HG03159 (cell line): ENCODE results near the gene ANXA10.

ENCODE experiments used
- ATAC-seq: cut with Tn5 transposase; IDR thresholded peaks from one replicate; pipeline ENCODE4 v1.9.1; 2021; ENCODE audit warnings: mild to moderate bottlenecking, moderate library complexity; ENCODE audit not compliant: unreplicated experiment

Gene ANXA10

GRCh38 chr4:168218645-168219044, 126.3 kb downstream of the ANXA10 start:
- ATAC-seq, result no peak

GRCh38 chr4:168220893-168221292, 128.6 kb downstream of the ANXA10 start:
- ATAC-seq, result no peak

GRCh38 chr4:168221301-168221700, 129.0 kb downstream of the ANXA10 start:
- ATAC-seq, result no peak
